Epidermal melanocyte (primary cell): ENCODE data around the gene ZNF687.

Experiments used
- DNase-seq: peaks from one replicate; pipeline ENCODE4 v3.0.0; 2011; ENCODE audit warnings: low spot score; ENCODE audit not compliant: insufficient read length

The ZNF687 gene

GRCh38 chr1:151312411-151312810 lies 30.3 kb downstream of the ZNF687 start:
- no peak for DNase-seq

- DNase-seq, result no peak
Measured at GRCh38 chr1:151312826-151313225, 30.7 kb downstream of the ZNF687 start.

- DNase-seq, result no peak
Measured at GRCh38 chr1:151313501-151313900, 31.4 kb downstream of the ZNF687 start.

- peak; percentile 78 for DNase-seq
Measured at GRCh38 chr1:151314137-151314875, 32.2 kb downstream of the ZNF687 start.

GRCh38 chr1:151315565-151316235 lies 33.6 kb downstream of the ZNF687 start:
- no peak for DNase-seq

- DNase-seq, result no peak
Measured at GRCh38 chr1:151318975-151319374, 36.9 kb downstream of the ZNF687 start.

GRCh38 chr1:151324390-151324930 lies 42.4 kb downstream of the ZNF687 start:
- no peak for DNase-seq

- no peak for DNase-seq
Measured at GRCh38 chr1:151325231-151325630, 43.1 kb downstream of the ZNF687 start.

- no peak for DNase-seq
Measured at GRCh38 chr1:151325646-151326429, 43.7 kb downstream of the ZNF687 start.

- peak; percentile 74 for DNase-seq
Measured at GRCh38 chr1:151326619-151327222, 44.6 kb downstream of the ZNF687 start.

GRCh38 chr1:151327223-151327902 lies 45.3 kb downstream of the ZNF687 start, which contains the start of gene PI4KB:
Gene PI4KB, minus strand, starts transcription at chr1:151327416. Its CDS starts 10,935 bp downstream, at chr1:151316481.
- DNase-seq, result peak; percentile 98

GRCh38 chr1:151327903-151328674 lies 46.0 kb downstream of the ZNF687 start:
- DNase-seq, result no peak

- DNase-seq, result no peak
Measured at GRCh38 chr1:151334822-151335221, 52.7 kb downstream of the ZNF687 start.

- no peak for DNase-seq
Measured at GRCh38 chr1:151336556-151336955, 54.5 kb downstream of the ZNF687 start.

GRCh38 chr1:151340870-151341754 lies 59.0 kb downstream of the ZNF687 start:
- DNase-seq, result peak; percentile 52
